ENCODE measurements around the gene CEP350.

Gene CEP350

DNA sequence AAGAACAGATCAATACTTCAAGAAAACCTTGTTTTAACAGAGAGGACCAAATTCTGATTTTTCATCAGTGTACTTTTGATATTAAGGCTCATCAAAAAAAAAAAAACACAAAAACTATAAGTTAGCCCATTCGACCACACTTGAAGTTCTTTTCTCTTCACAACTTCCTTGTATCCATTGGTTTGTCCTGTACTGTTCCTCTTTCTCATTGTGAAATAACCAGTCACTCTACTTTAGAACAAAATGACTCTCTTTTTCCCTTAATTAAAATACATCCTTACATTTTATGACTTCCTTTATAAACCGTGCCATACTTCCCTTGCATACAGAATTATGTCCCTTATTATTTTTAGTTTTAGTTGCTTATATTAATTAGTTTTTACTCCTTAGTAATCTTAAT, 208.4 kb downstream of the CEP350 start:
- H3K27ac ChIP-seq (ENCODE audit: low read length): no peak overlapping the region

More for the DNA sequence above, 208.4 kb downstream of the CEP350 start:
- Histone ChIP-seq H3K27me3 (ENCODE audit: low read depth, low read length) (no peaks in the 10 kb centered on the region), H3K4me3 (ENCODE audit: low read depth in 1 of 2, low read length in 2 of 2) (no peak overlapping the region), H3K36me3 (ENCODE audit: control insufficient read depth in 1 of 2, insufficient read depth in 2 of 2, low read length in 2 of 2) (peaks cover 0 to 1% of the 10 kb centered on the region in 2 donors), H3K9me3 (ENCODE audit: control insufficient read depth in 1 of 2, low read length in 2 of 2) (no peaks in the 10 kb centered on the region), H3K4me1 (ENCODE audit: control insufficient read depth in 1 of 2, insufficient read depth in 2 of 2, low read length in 2 of 2) (peaks cover 0 to 12% of the 10 kb centered on the region in 2 donors)
